H1 (cell line): ENCODE data around the gene PTMS. TPM values are rescaled to one million over a fixed set of nuclear protein-coding genes. Genes with fewer than 3 reads are reported as not detected.

ENCODE experiments used
- CTCF ChIA-PET: fragments of 300-600 bp; sonication (Branson Sonifier 250); formaldehyde crosslinking; loops from one replicate; lab custom pipeline; 2021; ENCODE audit not compliant: partially characterized antibody; lab: Charles Lee
- POLR2A ChIA-PET: fragments of 300-600 bp; sonication (Branson Sonifier 250); formaldehyde crosslinking; loops from one replicate; lab custom pipeline; 2021; ENCODE audit warnings: inconsistent platforms; ENCODE audit not compliant: partially characterized antibody; lab: Charles Lee
- DNase-seq, 2 experiments: peaks; one replicate each; pipeline versions ENCODE4 v3.0.0 to v3.0.0-alpha.2; 2010 to 2022; ENCODE audit warnings: low spot score in 2 of 2, low read depth in 1 of 2, mixed read lengths in 1 of 2
- FAIRE-seq: peaks from 2 replicates; lab custom pipeline; 2011; peaks lifted over from hg19 to GRCh38; lab: Jason Lieb, UNC
- H2AFZ ChIP-seq: 2 replicates; pipeline ENCODE4 v1.8.1; 2012; ENCODE audit warnings: low read length, inconsistent platforms
- H2AK5ac ChIP-seq: 2 replicates; pipeline ENCODE4 v1.6.1; 2013; ENCODE audit warnings: low read depth, low read length
- H2BK120ac ChIP-seq: replicated peaks from 2 replicates; pipeline ENCODE3; 2013; ENCODE audit warnings: low read depth, low read length, inconsistent platforms
- H2BK12ac ChIP-seq: 2 replicates; pipeline ENCODE4 v1.6.1; 2013; ENCODE audit warnings: low read depth, low read length
- H2BK15ac ChIP-seq: 2 replicates; pipeline ENCODE4 v1.6.1; 2013; ENCODE audit warnings: low read length
- H2BK20ac ChIP-seq: 2 replicates; pipeline ENCODE4 v1.6.1; 2013; ENCODE audit warnings: low read length
- H2BK5ac ChIP-seq: 2 replicates; pipeline ENCODE4 v1.6.1; 2013; ENCODE audit warnings: low read depth, low read length
- H3K14ac ChIP-seq: 2 replicates; pipeline ENCODE4 v1.6.1; 2013; ENCODE audit warnings: inconsistent platforms; ENCODE audit not compliant: insufficient read length
- H3K18ac ChIP-seq: 2 replicates; pipeline ENCODE4 v1.6.1; 2013; ENCODE audit warnings: low read length; ENCODE audit errors: extremely low read depth
- H3K23ac ChIP-seq: 2 replicates; pipeline ENCODE4 v1.6.1; 2013; ENCODE audit warnings: inconsistent platforms; ENCODE audit not compliant: insufficient read length
- H3K23me2 ChIP-seq: 2 replicates; pipeline ENCODE4 v1.6.1; 2013; ENCODE audit warnings: low read depth, low read length
- H3K27ac ChIP-seq: 2 replicates; pipeline ENCODE4 v1.6.1; 2011; ENCODE audit warnings: low read depth, low read length, inconsistent platforms
- H3K27me3 ChIP-seq, 4 experiments: replicated peaks in 1 of 4; 1 replicate in 1 of 4; 2 replicates in 3 of 4; pipeline versions ENCODE4 v1.6.1 to v1.8.1; 2011 to 2013; ENCODE audit warnings: low read length in 3 of 4, mild to moderate bottlenecking in 3 of 4, inconsistent platforms in 2 of 4, mixed read lengths in 2 of 4, moderate library complexity in 1 of 4; ENCODE audit not compliant: control insufficient read depth in 3 of 4, insufficient read depth in 3 of 4; ENCODE audit errors: extremely low read depth in 1 of 4
- H3K36me3 ChIP-seq, 4 experiments: 2 replicates each; pipeline versions ENCODE4 v1.6.1 to v1.8.1; 2011 to 2013; ENCODE audit warnings: mild to moderate bottlenecking in 4 of 4, low read length in 3 of 4, moderate library complexity in 2 of 4, control low read depth in 1 of 4, inconsistent platforms in 1 of 4; ENCODE audit not compliant: insufficient read depth in 4 of 4, control insufficient read depth in 2 of 4
- H3K4ac ChIP-seq: replicated peaks from 2 replicates; pipeline ENCODE3; 2013; ENCODE audit warnings: low read length, low read depth, mixed read lengths, inconsistent platforms; ENCODE audit not compliant: insufficient read length
- H3K4me1 ChIP-seq, 4 experiments: replicated peaks in 1 of 4; 1 replicate in 1 of 4; 2 replicates in 3 of 4; pipeline versions ENCODE4 v1.6.1 to v1.8.1; 2011 to 2013; ENCODE audit warnings: low read length in 3 of 4, inconsistent platforms in 2 of 4, mixed read lengths in 1 of 4; ENCODE audit not compliant: insufficient read depth in 4 of 4, control insufficient read depth in 3 of 4
- H3K4me2 ChIP-seq, 2 experiments: 2 replicates each; pipeline versions ENCODE4 v1.6.1 to v1.8.1; 2011 to 2013; ENCODE audit warnings: low read depth in 2 of 2, low read length in 2 of 2, control low read depth in 1 of 2, inconsistent platforms in 1 of 2, mild to moderate bottlenecking in 1 of 2; ENCODE audit not compliant: insufficient read depth in 1 of 2
- H3K4me3 ChIP-seq, 4 experiments: fragments of 200-600, 300-600 bp in 1 of 4; sonication (generic), shearing (Covaris generic), sonication (Bioruptor Twin) in 1 of 4; 2 replicates each; pipeline versions ENCODE4 v1.5.1 to v1.8.1; 2011 to 2016; ENCODE audit warnings: low read length in 4 of 4, low read depth in 3 of 4, control low read depth in 2 of 4, inconsistent platforms in 2 of 4, mild to moderate bottlenecking in 2 of 4, mixed read lengths in 1 of 4, moderate library complexity in 1 of 4; ENCODE audit not compliant: insufficient read depth in 2 of 4; ENCODE audit errors: extremely low read depth in 1 of 4
- H3K56ac ChIP-seq: replicated peaks from 2 replicates; pipeline ENCODE3; 2013; ENCODE audit warnings: low read depth, mild to moderate bottlenecking, mixed read lengths, low read length, inconsistent platforms; ENCODE audit not compliant: insufficient read length
- H3K79me1 ChIP-seq: 2 replicates; pipeline ENCODE4 v1.6.1; 2013; ENCODE audit warnings: low read depth, low read length, control low read depth
- H3K79me2 ChIP-seq, 2 experiments: 2 replicates each; pipeline versions ENCODE4 v1.6.1 to v1.8.1; 2012 to 2013; ENCODE audit warnings: low read length in 2 of 2, mild to moderate bottlenecking in 2 of 2, inconsistent platforms in 1 of 2; ENCODE audit not compliant: insufficient read depth in 2 of 2, control insufficient read depth in 1 of 2
- H3K9ac ChIP-seq, 4 experiments: replicated peaks in 1 of 4; 1 replicate in 1 of 4; 2 replicates in 3 of 4; pipeline versions ENCODE4 v1.6.1 to v1.8.1; 2011 to 2013; ENCODE audit warnings: low read depth in 3 of 4, low read length in 3 of 4, control low read depth in 2 of 4, mild to moderate bottlenecking in 2 of 4, moderate library complexity in 2 of 4, inconsistent platforms in 1 of 4; ENCODE audit errors: extremely low read depth in 1 of 4
- H3K9me3 ChIP-seq, 2 experiments: 2 replicates each; pipeline versions ENCODE4 v1.6.1 to v1.8.1; 2012 to 2013; ENCODE audit warnings: mild to moderate bottlenecking in 2 of 2, moderate library complexity in 2 of 2, control low read depth in 1 of 2, inconsistent platforms in 1 of 2, low read depth in 1 of 2, low read length in 1 of 2, mixed read lengths in 1 of 2; ENCODE audit not compliant: insufficient read depth in 2 of 2
- H4K20me1 ChIP-seq, 2 experiments: replicated peaks in 1 of 2; 2 replicates each; pipeline versions ENCODE3 to v1.8.1; 2011 to 2013; ENCODE audit warnings: inconsistent platforms in 2 of 2, low read length in 2 of 2, mild to moderate bottlenecking in 1 of 2; ENCODE audit not compliant: insufficient read depth in 2 of 2, control insufficient read depth in 1 of 2
- H4K5ac ChIP-seq: 2 replicates; pipeline ENCODE4 v1.6.1; 2013; ENCODE audit warnings: low read length, low read depth, mixed read lengths, inconsistent platforms; ENCODE audit not compliant: insufficient read length
- H4K8ac ChIP-seq: 2 replicates; pipeline ENCODE4 v1.8.0; 2013; ENCODE audit warnings: mild to moderate bottlenecking, moderate library complexity, low read length, inconsistent platforms; ENCODE audit not compliant: insufficient read depth; ENCODE audit errors: extremely low read depth
- H4K91ac ChIP-seq: replicated peaks from 2 replicates; pipeline ENCODE3; 2013; ENCODE audit warnings: low read length, mixed read lengths, inconsistent platforms; ENCODE audit not compliant: insufficient read length
- CTCF ChIP-seq, 3 experiments: IDR thresholded peaks; 1 replicate in 2 of 3; 2 replicates in 1 of 3; pipeline versions ENCODE4 v1.5.1 to v1.6.1; 2011; ENCODE audit warnings: low read length in 3 of 3, mild to moderate bottlenecking in 3 of 3, inconsistent platforms in 2 of 3, low read depth in 1 of 3, moderate library complexity in 1 of 3; ENCODE audit not compliant: insufficient read depth in 1 of 3; ENCODE audit errors: control extremely low read depth in 1 of 3
- RNF2 ChIP-seq: fragments of 200-900, 300-1000 bp; sonication (generic); IDR thresholded peaks from 2 replicates; pipeline ENCODE4 v1.7.1; 2016; ENCODE audit warnings: borderline replicate concordance, low read depth, mild to moderate bottlenecking, antibody characterized with exemption, low read length; ENCODE audit not compliant: poor library complexity, severe bottlenecking; ENCODE audit errors: missing control alignments
- WGBS, 2 experiments: shearing (Covaris generic) in 1 of 2; methylation state at CpG; one replicate each; pipeline versions ENCODE4 v1.1.6 to v1.1.7; 2013 to 2015; ENCODE audit warnings: low lambda C conversion rate in 2 of 2, mixed read lengths in 2 of 2, inconsistent platforms in 1 of 2, low coverage in 1 of 2, missing lambda C conversion rate in 1 of 2; ENCODE audit not compliant: insufficient replicate concordance in 2 of 2, insufficient coverage in 1 of 2, insufficient read length in 1 of 2; ENCODE audit errors: extremely low coverage in 1 of 2, missing lambda C conversion rate in 1 of 2; 5-methylcytosine and 5-hydroxymethylcytosine counted together
- polyA plus RNA-seq, 7 experiments: library from polyadenylated mRNA; depleted of rRNA in 3 of 7; stranded (reverse) in 5 of 7; unstranded in 2 of 7; fragments of >200 nt in 5 of 7; fragments of 200-250 nt in 2 of 7; gene quantifications; 1 replicate in 5 of 7; 2 replicates in 1 of 7; 4 replicates in 1 of 7; pipeline versions ENCODE4 v1.2.1 to v1.2.3, GENCODE V29; 2011 to 2013; ENCODE audit warnings: missing spikeins in 2 of 7, mixed read lengths in 2 of 7
- total RNA-seq: library from RNA; stranded (reverse); fragmentation: NEBNext Ultra II Directional; extraction: Animal tissue kit (Norgen Biotek cat#: 25700); gene quantifications from 2 replicates; pipeline ENCODE4 v1.2.1, GENCODE V29; 2021

Gene PTMS
- total and polyA plus RNA-seq, 2 of the 8 experiments (the other 6 are each of a cell fraction or from before 2014, with no cell fraction given), result 444 to 553 TPM

- H4K5ac ChIP-seq, result peak overlapping the region; percentile 55
- no peak overlapping the region for H3K27ac ChIP-seq
Observed at GRCh38 chr12:6817662-6818157, 51.5 kb downstream of the PTMS start.

More at GRCh38 chr12:6817662-6818157, 51.5 kb downstream of the PTMS start:
- H3K27me3 ChIP-seq, result peaks cover 0 to 6% (median 1%) of the 10 kb centered on the region in 4 experiments; a peak in 4 of 7 replicates
- H3K4me3 ChIP-seq, result peak overlapping the region in 1 of 4 experiments; percentile 46; a peak in 1 of 8 replicates
- peaks cover 4 to 43% (median 26%) of the 10 kb centered on the region in 4 experiments for H3K4me1 ChIP-seq
- no peak for DNase-seq
- peak overlapping the region in 1 of 4 experiments; percentile 60; a peak in 1 of 7 replicates for H3K9ac ChIP-seq
- H2AK5ac ChIP-seq, result peak overlapping the region; percentile 100
- peak overlapping the region; percentile 41 for H3K18ac ChIP-seq
- H4K20me1 ChIP-seq, result peaks cover 0 to 6% of the 10 kb centered on the region in 2 experiments
- peak overlapping the region; percentile 100 for H4K91ac ChIP-seq
- peak overlapping the region; percentile 100 for H3K4ac ChIP-seq
- 86 to 100% methylated on average over 7 to 20 of the region's 20 CpGs for WGBS, 2 experiments
- CTCF ChIA-PET, result interaction anchor here (1.4 to 23.7 kb wide), 4 partner anchors 38 to 64 kb away, joined by 3 to 532 read pairs (median 150); partner anchors contain the start of genes CD4, LAG3, MLF2 and PTMS
- peak overlapping the region; percentile 91 for H2BK120ac ChIP-seq
- H4K8ac ChIP-seq, result no peak overlapping the region; the same call in 1 of the 2 replicates
- peak overlapping the region; percentile 60 for H2BK5ac ChIP-seq
- H2AFZ ChIP-seq, result no peak overlapping the region
- no peaks in the 10 kb centered on the region for H3K79me1 ChIP-seq
- peaks cover 20% of the 10 kb centered on the region for H3K23me2 ChIP-seq
- H3K14ac ChIP-seq, result peak overlapping the region; percentile 13
- H3K9me3 ChIP-seq, result peaks cover 0 to 2% of the 10 kb centered on the region in 2 experiments; a peak in 1 of 4 replicates
- POLR2A ChIA-PET, result interaction anchor here (0.8 to 3.2 kb wide), 8 partner anchors 10 to 57 kb away, joined by 3 to 20 read pairs (median 4); partner anchors contain the start of genes P3H3 and PTMS
- H2BK12ac ChIP-seq, result peak overlapping the region; percentile 95
- peak overlapping the region; percentile 68 for H2BK20ac ChIP-seq
- peak overlapping the region; percentile 60 for H3K23ac ChIP-seq
- peak overlapping the region; percentile 53 to 94; a peak in 3 of 4 replicates for H3K4me2 ChIP-seq
- no peak for FAIRE-seq
- no peak for TF ChIP-seq CTCF (IDR thresholded peaks at IDR 0.05; ENCODE audit: control extremely low read depth in 1 of 3, insufficient read depth in 1 of 3, low read depth in 1 of 3, low read length in 3 of 3)
- no peak for TF ChIP-seq RNF2
- H3K36me3 ChIP-seq, result no peaks in the 10 kb centered on the region; a peak in 1 of 8 replicates
- H3K56ac ChIP-seq, result peak overlapping the region; percentile 57
- peak overlapping the region; percentile 99 for H2BK15ac ChIP-seq
- no peaks in the 10 kb centered on the region for H3K79me2 ChIP-seq
